Measurements from ENCODE around the gene MTLN.
"Not testable (repeated sequence)": the region's sequence is repeated elsewhere in the genome, so short reads cannot be mapped to it uniquely, and the experiment has no call there.

The MTLN gene

GRCh38 chr2:110211938-110212858, at the start of gene MTLN:
MTLN (minus strand) TSS chr2:110212547; CDS start chr2:110212525, 22 bp downstream.
- DNase-seq (ENCODE audit: low spot score): peak; percentile 79

GRCh38 chr2:110261910-110262309, 49.6 kb upstream of the MTLN start:
- DNase-seq (ENCODE audit: low spot score): not testable (repeated sequence)

DNA sequence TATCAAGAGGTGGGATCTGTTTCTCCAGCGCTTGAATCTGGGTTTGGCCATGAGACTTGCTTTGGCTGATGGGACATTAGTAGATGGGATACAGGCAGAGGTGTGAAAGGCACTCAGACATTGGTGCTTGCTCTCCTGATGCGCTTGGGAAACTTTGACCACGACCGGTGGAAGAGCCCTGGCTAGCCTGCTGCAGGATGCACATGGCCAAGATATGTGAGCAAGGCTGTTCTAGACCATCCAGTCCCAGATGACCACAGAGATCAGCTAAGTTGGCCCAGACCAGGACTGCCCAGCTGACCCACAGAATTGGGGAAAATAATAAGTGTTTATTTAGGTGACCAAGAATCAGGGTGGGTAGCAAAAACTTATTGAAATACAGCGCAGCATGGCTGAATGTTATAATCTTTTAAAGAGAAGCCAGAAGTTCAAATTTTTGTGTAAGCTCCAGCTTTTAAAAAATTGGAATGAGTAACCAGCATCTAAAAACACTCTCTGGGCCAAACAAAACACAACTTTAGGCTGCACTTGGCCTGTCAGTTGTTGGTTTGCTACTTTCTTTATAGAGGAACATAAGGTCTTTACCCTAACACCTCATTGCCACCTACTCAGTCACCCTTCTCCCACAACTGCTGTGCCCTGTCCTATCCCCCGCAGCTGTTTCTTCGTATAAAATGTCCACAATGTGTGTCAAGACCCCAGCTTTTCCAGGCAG, 35.9 kb upstream of the MTLN start:
- DNase-seq (ENCODE audit: low spot score): not testable (repeated sequence)

- DNase-seq (ENCODE audit: low spot score): not testable (repeated sequence)
These were observed 33.4 kb upstream of the MTLN start for GRCh38 chr2:110245488-110246435.

GRCh38 chr2:110243283-110243682, 30.9 kb upstream of the MTLN start:
- DNase-seq (ENCODE audit: low spot score): not testable (repeated sequence)

DNA sequence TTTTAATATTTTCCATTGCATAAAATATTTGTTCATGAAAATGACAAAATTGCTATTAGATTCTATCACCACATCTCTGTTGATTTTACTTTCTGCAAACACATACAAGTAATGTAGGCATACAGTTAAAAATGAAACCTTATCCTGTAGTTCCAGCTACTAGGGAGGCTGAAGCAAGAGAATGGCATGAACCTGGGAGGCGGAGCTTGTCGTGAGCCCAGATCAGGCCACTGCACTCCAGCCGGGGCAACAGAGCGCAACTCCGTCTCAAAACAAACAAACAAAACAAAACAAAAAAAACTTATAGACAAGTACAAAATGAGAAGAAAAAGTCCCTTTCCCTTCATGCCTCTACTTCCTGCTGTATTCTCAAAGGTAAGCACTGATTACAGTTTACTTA, 22.2 kb upstream of the MTLN start:
- not testable (repeated sequence) for DNase-seq (ENCODE audit: low spot score)

- not testable (repeated sequence) for DNase-seq (ENCODE audit: low spot score)
These were observed 17.5 kb upstream of the MTLN start for GRCh38 chr2:110229886-110230285.

DNA sequence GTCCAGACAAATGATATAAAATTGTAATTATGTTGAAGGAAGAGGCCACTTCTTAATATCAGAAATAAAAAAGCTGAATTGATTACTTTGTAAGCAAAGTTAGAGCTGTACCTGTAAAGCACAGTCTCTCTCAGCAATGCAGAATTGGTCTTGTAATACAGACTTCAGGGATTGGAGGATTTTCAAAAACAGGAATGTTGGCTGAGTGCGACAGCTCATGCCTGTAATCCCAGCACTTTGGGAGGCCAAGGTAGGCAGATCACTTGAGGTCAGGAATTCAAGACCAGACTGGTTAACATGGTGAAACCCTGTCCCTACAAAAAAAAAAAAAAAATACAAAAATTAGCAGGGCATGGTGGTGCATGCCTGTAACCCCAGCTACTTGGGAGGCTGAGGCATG, 10.3 kb upstream of the MTLN start:
- not testable (repeated sequence) for DNase-seq (ENCODE audit: low spot score)

- DNase-seq (ENCODE audit: low spot score): no peak
These were observed 9.6 kb upstream of the MTLN start for GRCh38 chr2:110221938-110222337.

DNA sequence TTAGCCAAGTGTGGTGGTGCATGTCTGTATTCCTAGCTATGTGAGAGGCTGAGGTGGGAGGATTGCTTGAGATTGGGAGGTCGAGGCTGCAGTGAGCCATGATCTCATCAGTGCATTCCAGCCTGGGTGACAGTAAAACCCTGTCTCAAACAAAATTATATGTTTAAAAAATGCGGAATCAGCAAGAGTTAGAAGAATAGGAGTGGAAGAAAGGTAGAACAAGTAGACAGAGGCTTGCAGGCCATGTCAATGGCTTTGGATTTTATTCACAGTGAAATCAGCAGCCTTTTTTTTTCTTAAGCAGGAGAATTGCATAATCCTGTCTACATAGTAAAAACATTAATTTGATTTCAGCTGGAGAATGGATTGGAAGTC, 7.8 kb upstream of the MTLN start:
- no peak for DNase-seq (ENCODE audit: low spot score)

GRCh38 chr2:110219496-110220189, 7.3 kb upstream of the MTLN start:
- DNase-seq (ENCODE audit: low spot score): no peak

DNA sequence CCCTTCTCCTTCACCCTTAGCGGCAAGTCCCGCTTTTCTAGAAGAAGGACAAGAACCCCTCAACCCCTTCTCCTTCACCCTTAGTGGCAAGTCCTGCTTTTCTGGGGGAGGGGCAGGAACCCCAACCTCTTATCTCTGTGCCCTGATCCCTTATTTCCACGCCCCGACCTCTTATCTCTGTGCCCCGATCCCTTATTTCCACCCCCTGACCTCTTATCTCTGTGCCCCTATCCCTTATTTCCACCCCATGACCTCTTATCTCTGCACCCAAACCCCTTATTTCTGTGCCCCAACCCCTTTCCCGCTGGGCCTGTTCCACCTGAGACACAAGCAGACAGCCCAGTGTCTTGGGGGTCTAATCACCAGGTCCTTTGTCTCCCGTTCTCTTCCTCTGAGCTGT, 6.5 kb upstream of the MTLN start:
- not testable (repeated sequence) for DNase-seq (ENCODE audit: low spot score)

DNA sequence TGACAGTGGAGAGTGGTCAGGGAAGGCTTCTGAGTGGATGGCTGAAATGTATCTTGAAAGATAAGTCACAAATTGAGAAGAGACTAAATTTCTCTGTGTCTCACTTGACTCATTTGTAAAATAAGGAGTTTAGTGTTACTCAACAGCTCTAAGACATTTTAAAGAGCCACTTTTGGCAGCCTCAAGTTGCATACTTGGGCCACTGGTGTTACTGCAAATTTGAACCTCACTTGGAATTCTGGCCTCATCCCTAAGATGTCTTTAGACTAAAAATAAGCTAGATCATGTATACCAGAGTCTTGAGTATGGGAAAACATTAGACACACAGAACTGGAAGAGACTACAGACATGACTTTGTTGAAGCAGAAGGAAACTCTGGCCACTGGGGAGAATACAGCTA, 4.5 kb upstream of the MTLN start:
- DNase-seq (ENCODE audit: low spot score): no peak

DNA sequence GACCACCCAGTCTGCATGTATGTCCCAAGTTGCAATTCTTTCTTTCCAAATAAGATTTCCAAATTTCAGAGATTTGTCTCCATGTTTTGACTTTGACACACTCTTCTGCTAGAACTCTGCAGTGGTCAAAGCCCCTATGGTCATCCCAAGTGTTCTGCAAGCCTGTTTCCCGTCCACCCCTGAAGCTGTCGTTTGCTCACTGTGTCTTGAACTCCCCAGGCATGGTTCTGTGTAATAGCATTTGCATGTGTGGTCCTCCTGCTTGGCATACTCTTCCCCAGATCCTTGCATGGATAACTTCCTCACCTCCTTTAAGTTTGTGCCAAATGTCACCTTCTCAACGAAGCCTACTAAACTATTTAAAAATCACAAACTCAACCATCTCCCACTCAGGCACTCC, 3.9 kb upstream of the MTLN start:
- DNase-seq (ENCODE audit: low spot score): no peak

DNA sequence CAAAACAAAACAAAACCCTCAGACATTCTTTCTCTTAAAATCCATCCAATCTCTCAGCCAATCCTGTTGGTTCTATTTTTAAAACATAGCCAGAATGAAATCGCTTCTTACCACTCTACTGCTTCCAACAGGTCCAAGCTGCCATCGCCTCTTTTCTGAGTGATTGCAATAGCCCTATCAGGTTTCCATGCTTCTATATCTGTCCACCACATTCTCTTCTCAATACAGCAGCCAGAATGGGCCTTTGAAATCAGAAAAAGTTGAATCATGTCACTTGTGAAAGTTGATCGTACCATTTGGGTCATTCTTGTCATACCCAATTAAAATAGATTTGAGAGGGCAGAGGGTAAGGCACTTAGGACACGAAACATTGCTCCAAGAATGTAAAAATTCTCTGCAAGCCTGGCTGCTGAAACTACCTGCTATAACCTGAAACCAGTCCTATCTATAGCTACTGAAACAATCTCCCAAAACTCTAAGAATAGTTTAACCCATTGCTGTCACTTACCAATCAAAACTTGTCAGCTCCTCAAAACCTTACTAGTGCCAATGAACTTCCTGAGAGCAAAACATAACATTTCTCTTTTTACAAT, 3.3 kb upstream of the MTLN start:
- DNase-seq (ENCODE audit: low spot score): no peak

DNA sequence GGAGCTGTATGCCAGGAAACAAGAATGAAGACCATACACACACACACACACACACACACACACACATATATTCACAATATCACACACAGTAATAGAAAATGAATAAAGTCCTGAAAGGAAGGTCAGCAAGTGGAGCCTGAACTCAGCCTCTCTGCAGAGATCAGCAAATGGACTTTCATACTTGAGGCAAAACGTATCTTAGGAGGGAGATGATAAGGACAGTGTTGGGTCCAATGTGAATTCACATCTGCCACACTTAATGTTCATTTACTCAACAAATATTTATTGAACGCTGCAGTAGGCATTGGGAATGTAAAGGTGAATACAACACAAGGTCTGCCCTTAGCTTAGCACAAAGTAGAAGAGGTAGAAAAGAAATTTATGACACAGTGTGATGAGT, 2.7 kb upstream of the MTLN start:
- DNase-seq (ENCODE audit: low spot score): no peak

GRCh38 chr2:110213522-110213921, 1.2 kb upstream of the MTLN start:
- DNase-seq (ENCODE audit: low spot score): not testable (repeated sequence)

DNA sequence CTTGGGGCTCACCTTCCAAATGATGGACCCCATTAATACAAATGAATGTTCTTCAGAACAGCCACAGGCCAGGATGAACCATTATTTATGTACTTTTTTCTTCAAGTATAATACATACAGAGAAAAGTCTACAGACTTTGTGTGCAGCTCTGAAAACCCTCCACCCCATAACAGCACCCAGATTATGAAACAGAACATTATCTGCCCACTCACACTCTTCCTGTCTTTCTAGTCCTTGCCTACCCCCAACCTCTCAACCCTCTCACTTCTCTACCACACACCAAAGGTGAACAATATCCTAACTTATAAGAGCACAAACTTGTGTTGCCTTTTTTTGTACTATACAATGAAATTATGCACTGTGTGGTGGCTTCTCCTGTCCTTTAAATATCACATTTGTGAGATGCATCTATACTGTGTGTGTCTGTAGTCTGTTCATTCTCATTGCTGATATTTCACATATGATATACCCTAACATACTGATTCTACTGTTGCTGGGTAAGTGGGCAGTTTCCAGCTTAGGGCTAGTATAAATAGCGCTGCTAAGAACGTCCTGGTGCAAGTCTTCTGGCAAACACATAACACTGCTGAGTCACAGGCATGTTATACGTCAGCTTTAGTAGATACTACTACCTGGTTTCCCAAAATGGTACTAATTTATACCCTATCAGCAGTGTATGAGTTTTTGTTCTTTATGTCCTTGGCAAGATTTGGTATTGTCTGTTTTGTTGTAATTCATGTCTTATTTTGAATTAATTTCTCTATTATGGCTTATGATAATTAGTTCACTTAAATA, 6.5 kb downstream of the MTLN start:
- no peak for DNase-seq (ENCODE audit: low spot score)

- peak; percentile 92 for DNase-seq (ENCODE audit: low spot score)
These were observed 7.7 kb downstream of the MTLN start, which contains the start of gene NPHP1 for GRCh38 chr2:110204408-110205385. NPHP1 (minus strand) TSS chr2:110205013; CDS start chr2:110204968, 45 bp downstream.
